GM12875 (cell line): ENCODE results near the gene RIMKLB.

Source experiments
- H3K4me3 ChIP-seq: one replicate; pipeline ENCODE4 v1.5.1; 2011; ENCODE audit warnings: low read depth, low read length, control low read depth
- CTCF ChIP-seq: IDR thresholded peaks from 2 replicates; pipeline ENCODE4 v1.5.1; 2011; ENCODE audit warnings: low read depth, mild to moderate bottlenecking, control low read depth, inconsistent platforms, low read length, moderate library complexity, borderline replicate concordance; ENCODE audit not compliant: insufficient read depth

Gene RIMKLB

GRCh38 chr12:8828257-8829124 is 130.7 kb downstream of the RIMKLB start:
- H3K4me3 ChIP-seq = no peak overlapping the region
- TF ChIP-seq CTCF = no peak

DNA sequence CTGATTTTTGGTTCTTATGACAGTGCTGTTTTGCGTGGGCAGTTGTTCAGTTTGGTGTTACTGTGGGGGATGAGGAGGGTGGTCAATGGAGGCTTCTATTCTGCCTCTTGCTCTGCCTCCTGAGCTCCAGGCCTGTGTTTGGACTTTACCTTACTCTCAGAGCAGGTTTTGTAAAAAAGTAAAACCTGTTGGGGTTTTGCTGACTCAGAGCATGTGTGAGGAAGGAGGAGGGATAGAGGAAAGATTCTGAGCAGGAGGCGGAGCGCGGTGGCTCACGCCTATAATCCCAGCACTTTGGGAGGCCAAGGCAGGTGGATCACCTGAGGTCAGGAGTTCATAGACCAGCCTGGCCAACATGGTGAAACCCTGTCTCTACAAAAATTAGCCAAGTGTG is 131.3 kb downstream of the RIMKLB start:
- TF ChIP-seq CTCF = no peak
- no peak overlapping the region for H3K4me3 ChIP-seq

- no peak for TF ChIP-seq CTCF
- H3K4me3 ChIP-seq = no peak overlapping the region
Observed at GRCh38 chr12:8829621-8830020, 131.8 kb downstream of the RIMKLB start.

GRCh38 chr12:8831116-8831515 is 133.3 kb downstream of the RIMKLB start:
- TF ChIP-seq CTCF = no peak
- H3K4me3 ChIP-seq = no peak overlapping the region

- no peak for TF ChIP-seq CTCF
- H3K4me3 ChIP-seq = no peak overlapping the region
Observed at GRCh38 chr12:8832500-8832899, 134.7 kb downstream of the RIMKLB start.
